Right lobe of liver (tissue), 6 donors: ENCODE data around the gene SNCAIP. TPM values are rescaled to one million over a fixed set of nuclear protein-coding genes. Genes with fewer than 3 reads are reported as not detected.
"Not testable (repeated sequence)": the region's sequence is repeated elsewhere in the genome, so short reads cannot be mapped to it uniquely, and the experiment has no call there.

ENCODE experiments used
- ATAC-seq, 4 donors: fragments of 200-7000 bp; cut with Tn5 transposase; one replicate each; pipeline ENCODE4 v1.9.1; 2020; ENCODE audit warnings: mild to moderate bottlenecking in 4 of 4, moderate library complexity in 4 of 4
- DNase-seq, 3 donors: peaks; one replicate each; pipeline ENCODE4 v3.0.0-alpha.2; 2020
- H3K27ac ChIP-seq, 3 donors: fragments of 200-600 bp; one replicate each; pipeline ENCODE4 v1.8.0; 2022
- H3K27me3 ChIP-seq, 2 donors: fragments of 200-600 bp; one replicate each; pipeline ENCODE4 v1.8.0; 2022
- H3K36me3 ChIP-seq, 4 donors: fragments of 200-600 bp; sonication (generic) in 1 of 4; one replicate each; pipeline versions ENCODE4 v1.5.1 to v1.8.0; 2017 to 2022; ENCODE audit warnings: control low read depth in 1 of 4
- H3K4me1 ChIP-seq, 4 donors: fragments of 200-600 bp; sonication (generic) in 1 of 4; one replicate each; pipeline versions ENCODE4 v1.5.1 to v1.8.0; 2017 to 2022; ENCODE audit warnings: control low read depth in 1 of 4
- H3K4me3 ChIP-seq, 3 donors: fragments of 200-600 bp; one replicate each; pipeline ENCODE4 v1.8.0; 2022
- H3K9me3 ChIP-seq, 4 donors: fragments of 200-600 bp; sonication (generic) in 1 of 4; one replicate each; pipeline versions ENCODE4 v1.5.1 to v1.8.0; 2017 to 2022; ENCODE audit warnings: control low read depth in 1 of 4
- POLR2A ChIP-seq: fragments of 450-650 bp; IDR thresholded peaks from one replicate; pipeline ENCODE4 v1.6.1; 2017; ENCODE audit warnings: antibody characterized with exemption, mild to moderate bottlenecking
- WGBS: methylation state at CpG from one replicate; pipeline ENCODE4 v1.1.6; 2018; ENCODE audit warnings: low coverage, low lambda C conversion rate; ENCODE audit not compliant: insufficient coverage; ENCODE audit errors: missing lambda C conversion rate; 5-methylcytosine and 5-hydroxymethylcytosine counted together
- intact Hi-C, 2 donors: fragments of 100-400 bp; cut with DNase I; formaldehyde crosslinking; loops; one replicate each; pipeline versions ENCODE4 v1.11.2 to v1.14.1; 2022
- total RNA-seq, 6 experiments: library from RNA; depleted of rRNA in 2 of 6; stranded (reverse); fragments of >200 nt in 2 of 6; fragmentation: NEBNext Ultra II Directional in 3 of 6; extraction: Animal tissue kit (Norgen Biotek cat#: 25700) in 3 of 6; gene quantifications; one replicate each; pipeline versions ENCODE4 v1.1.0 to v1.2.4, GENCODE V29; 2016 to 2023
- TF ChIP-seq, protein P1 (sequence below), 4 donors: fragments of 200-600 bp in 3 of 4; fragments of 450-650 bp in 1 of 4; IDR thresholded peaks; one replicate each; pipeline versions ENCODE4 v1.5.1 to v1.8.0; 2016 to 2022; ENCODE audit warnings: antibody characterized with exemption in 4 of 4, mild to moderate bottlenecking in 2 of 4
- donor health status: DM: no; HTN: yes; CAD: no.
- donor health status: DM: no; HTN: no; CAD: no.
- donor health status: DM: no; HTN: no; CAD: no.
- donor health status: DM: no; HTN: yes; CAD: no.
- donor health status: DM: no; HTN: yes; CAD: no.

SNCAIP gene
- total RNA-seq, 6 experiments from 2014 or later: 0.19 to 0.65 (median 0.32) TPM; not detected in 1

GRCh38 chr5:122375801-122376200, 63.8 kb downstream of the SNCAIP start:
- Histone ChIP-seq H3K27ac (no peak overlapping the region), H3K9me3 (no peaks in the 10 kb centered on the region), H3K4me3 (no peak overlapping the region), H3K4me1 (peaks cover 0 to 6% (median 0%) of the 10 kb centered on the region in 4 donors), H3K36me3 (no peaks in the 10 kb centered on the region), H3K27me3 (no peaks in the 10 kb centered on the region)
- TF ChIP-seq, protein P1, sequence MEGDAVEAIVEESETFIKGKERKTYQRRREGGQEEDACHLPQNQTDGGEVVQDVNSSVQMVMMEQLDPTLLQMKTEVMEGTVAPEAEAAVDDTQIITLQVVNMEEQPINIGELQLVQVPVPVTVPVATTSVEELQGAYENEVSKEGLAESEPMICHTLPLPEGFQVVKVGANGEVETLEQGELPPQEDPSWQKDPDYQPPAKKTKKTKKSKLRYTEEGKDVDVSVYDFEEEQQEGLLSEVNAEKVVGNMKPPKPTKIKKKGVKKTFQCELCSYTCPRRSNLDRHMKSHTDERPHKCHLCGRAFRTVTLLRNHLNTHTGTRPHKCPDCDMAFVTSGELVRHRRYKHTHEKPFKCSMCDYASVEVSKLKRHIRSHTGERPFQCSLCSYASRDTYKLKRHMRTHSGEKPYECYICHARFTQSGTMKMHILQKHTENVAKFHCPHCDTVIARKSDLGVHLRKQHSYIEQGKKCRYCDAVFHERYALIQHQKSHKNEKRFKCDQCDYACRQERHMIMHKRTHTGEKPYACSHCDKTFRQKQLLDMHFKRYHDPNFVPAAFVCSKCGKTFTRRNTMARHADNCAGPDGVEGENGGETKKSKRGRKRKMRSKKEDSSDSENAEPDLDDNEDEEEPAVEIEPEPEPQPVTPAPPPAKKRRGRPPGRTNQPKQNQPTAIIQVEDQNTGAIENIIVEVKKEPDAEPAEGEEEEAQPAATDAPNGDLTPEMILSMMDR (IDR thresholded peaks at IDR 0.05): no peak
- TF ChIP-seq POLR2A: no peak
- intact Hi-C loops: no loop called here
- 76% methylated on average over 2 of the region's 2 CpGs for WGBS
- ATAC-seq (no peak), DNase-seq (no peak)

DNA sequence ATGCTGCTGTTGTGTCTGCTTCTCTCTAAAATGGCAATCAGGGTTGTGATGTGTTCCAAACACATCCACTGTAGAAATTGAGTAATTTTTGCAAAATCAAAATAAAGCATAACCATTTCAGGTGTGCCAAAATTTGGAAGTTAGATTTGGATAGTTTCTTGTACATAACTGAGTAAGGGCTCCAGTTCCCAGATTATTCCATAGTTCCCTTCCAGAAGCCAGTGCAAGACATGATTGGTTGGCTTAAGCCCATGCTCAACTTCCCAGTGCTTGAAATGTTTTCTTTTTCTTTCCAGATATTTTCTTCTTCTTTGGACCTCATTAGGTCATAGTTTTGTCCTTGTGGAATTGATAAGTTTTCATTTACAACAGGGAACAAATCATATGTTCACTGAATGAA, 64.2 kb downstream of the SNCAIP start:
- H3K27me3 ChIP-seq: no peaks in the 10 kb centered on the region
- DNase-seq (no peak), ATAC-seq (no peak)
- H3K4me1 ChIP-seq: peaks cover 0 to 2% (median 0%) of the 10 kb centered on the region in 4 donors
- TF ChIP-seq POLR2A: no peak
- TF ChIP-seq, protein P1 (IDR thresholded peaks at IDR 0.05): no peak
- H3K9me3 ChIP-seq: no peaks in the 10 kb centered on the region
- no peak overlapping the region for H3K4me3 ChIP-seq
- intact Hi-C loops: no loop called here
- no peak overlapping the region for H3K27ac ChIP-seq
- no peaks in the 10 kb centered on the region for H3K36me3 ChIP-seq

- 56% methylated on average over 1 of the region's 1 CpG for WGBS
- H3K27ac ChIP-seq: no peak overlapping the region
- ATAC-seq: no peak
These were observed 65.0 kb downstream of the SNCAIP start for GRCh38 chr5:122377026-122377425.

DNA sequence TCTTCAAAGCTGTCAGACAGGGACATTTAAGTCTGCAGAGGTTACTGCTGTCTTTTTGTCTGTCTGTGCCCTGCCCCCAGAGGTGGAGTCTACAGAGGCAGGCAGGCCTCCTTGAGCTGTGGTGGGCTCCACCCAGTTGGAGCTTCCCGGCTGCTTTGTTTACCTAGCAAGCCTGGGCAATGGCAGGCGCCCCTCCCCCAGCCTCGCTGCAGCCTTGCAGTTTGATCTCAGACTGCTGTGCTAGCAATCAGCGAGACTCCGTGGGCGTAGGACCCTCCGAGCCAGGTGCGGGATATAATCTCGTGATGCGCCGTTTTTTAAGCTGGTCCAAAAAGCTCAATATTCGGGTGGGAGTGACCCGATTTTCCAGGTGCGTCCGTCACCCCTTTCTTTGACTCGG, 70.9 kb downstream of the SNCAIP start:
- DNase-seq, H3K27ac ChIP-seq, H3K4me3 ChIP-seq, ATAC-seq, H3K9me3 ChIP-seq, intact Hi-C loops, H3K36me3 ChIP-seq, H3K4me1 ChIP-seq, H3K27me3 ChIP-seq: not testable (repeated sequence)
- 87% methylated on average over 3 of the region's 16 CpGs for WGBS

More at GRCh38 chr5:122377026-122377425, 65.0 kb downstream of the SNCAIP start:
- Histone ChIP-seq H3K4me1 (no peaks in the 10 kb centered on the region), H3K27me3 (no peaks in the 10 kb centered on the region), H3K36me3 (no peaks in the 10 kb centered on the region), H3K9me3 (no peaks in the 10 kb centered on the region), H3K4me3 (no peak overlapping the region)
- TF ChIP-seq, protein P1 (IDR thresholded peaks at IDR 0.05): no peak
- TF ChIP-seq POLR2A: no peak
- intact Hi-C loops: no loop called here
- no peak for DNase-seq

DNA sequence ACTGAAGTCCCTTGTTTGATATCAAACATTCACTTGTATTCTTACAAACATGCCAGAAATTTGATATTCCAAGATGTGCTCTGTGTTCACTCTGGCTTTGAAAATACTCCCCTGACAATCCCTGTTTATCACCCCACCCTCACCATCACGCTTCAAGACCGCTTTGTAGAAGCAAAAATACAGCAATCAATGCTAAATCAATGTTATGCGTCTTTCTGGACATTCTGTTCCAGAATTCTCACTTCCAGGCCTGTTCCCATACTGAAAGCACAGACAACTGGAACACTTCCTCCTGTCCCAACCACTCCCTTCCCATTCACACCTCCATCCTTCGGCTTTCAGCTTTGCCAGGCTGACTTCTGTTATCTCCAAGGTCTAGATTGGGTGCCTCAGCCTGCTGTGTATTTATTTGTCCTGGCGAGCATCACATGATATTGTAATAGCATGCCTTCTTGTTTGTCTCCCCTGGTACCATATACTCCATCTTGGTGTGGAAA, 72.8 kb downstream of the SNCAIP start:
- TF ChIP-seq, protein P1 (IDR thresholded peaks at IDR 0.05): no peak
- TF ChIP-seq POLR2A: no peak

More for the DNA sequence above, 72.8 kb downstream of the SNCAIP start:
- Histone ChIP-seq H3K4me1 (no peaks in the 10 kb centered on the region), H3K27ac (no peak overlapping the region), H3K36me3 (no peaks in the 10 kb centered on the region), H3K4me3 (no peak overlapping the region), H3K9me3 (no peaks in the 10 kb centered on the region), H3K27me3 (no peaks in the 10 kb centered on the region)
- WGBS: 75% methylated on average over 5 of the region's 5 CpGs
- intact Hi-C loops: no loop called here
- DNase-seq (no peak), ATAC-seq (no peak)
